ENCODE results near the gene NFATC1. TPM values are rescaled to one million over a fixed set of nuclear protein-coding genes. Genes with fewer than 3 reads are reported as not detected.

Gene NFATC1
- total RNA-seq, 1 donor, result 23.9 TPM

DNA sequence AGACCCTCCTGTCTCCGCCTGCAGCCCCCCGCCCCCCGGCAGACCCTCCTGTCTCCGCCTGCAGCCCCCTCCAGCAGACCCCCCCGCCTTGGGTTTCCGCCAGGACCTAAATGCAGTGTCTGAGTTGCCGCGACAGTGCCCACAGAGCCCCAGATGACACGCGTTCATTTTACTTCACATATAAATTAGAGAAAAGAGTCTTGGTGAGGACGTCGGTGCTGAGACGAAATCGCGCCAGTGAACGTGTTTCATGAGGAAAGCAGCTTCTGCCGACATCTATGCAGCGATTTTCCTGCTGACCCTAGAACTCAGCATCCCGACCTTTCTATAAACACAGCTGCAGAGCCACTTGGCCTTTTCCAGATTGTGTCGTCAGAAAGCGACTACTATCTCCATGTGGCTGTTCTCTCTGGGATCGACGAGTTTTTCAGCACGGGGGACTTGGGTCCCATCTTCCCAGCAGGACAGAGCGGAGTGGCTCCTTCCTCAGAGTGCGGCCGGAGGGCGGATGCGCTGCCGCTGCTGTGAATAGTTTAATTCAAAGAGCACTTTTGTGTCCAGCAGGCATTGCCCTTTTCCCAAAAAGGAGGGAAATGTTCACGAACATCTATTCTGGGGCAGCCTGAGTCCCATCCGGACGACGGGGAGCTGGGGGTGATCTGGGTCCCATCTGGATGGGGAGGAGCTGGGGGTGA lies 136.7 kb downstream of the NFATC1 start:
- no peaks in the 10 kb centered on the region for H3K9me3 ChIP-seq (ENCODE audit: low read depth, low read length)
- H3K4me3 ChIP-seq (ENCODE audit: low read length), result no peak overlapping the region
- H3K4me1 ChIP-seq (ENCODE audit: insufficient read depth, low read length), result no peaks in the 10 kb centered on the region
- H3K27me3 ChIP-seq (ENCODE audit: insufficient read depth, low read length), result no peaks in the 10 kb centered on the region

DNA sequence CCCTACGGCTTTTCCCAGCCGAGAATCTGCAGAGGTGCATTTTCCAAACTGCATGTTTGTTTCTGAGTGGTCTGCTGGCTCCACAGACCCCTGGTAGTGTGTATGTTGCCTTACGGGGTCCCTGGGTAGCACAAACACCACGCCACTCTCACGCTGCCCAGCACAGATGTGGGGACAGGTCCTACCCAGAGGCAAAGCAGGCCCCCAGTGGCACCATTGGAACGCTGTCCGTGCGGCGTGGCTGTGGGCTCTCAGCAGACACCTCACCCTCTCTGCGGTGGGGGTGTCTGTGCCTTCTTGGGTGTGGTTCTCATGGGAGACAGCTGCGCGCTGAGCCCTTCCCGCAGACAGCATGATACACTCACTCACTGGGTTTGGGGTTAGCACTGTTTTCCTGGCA lies 137.4 kb downstream of the NFATC1 start:
- H3K27me3 ChIP-seq (ENCODE audit: insufficient read depth, low read length), result no peaks in the 10 kb centered on the region
- no peak overlapping the region for H3K4me3 ChIP-seq (ENCODE audit: low read length)
- no peaks in the 10 kb centered on the region for H3K9me3 ChIP-seq (ENCODE audit: low read depth, low read length)
- no peaks in the 10 kb centered on the region for H3K4me1 ChIP-seq (ENCODE audit: insufficient read depth, low read length)

DNA sequence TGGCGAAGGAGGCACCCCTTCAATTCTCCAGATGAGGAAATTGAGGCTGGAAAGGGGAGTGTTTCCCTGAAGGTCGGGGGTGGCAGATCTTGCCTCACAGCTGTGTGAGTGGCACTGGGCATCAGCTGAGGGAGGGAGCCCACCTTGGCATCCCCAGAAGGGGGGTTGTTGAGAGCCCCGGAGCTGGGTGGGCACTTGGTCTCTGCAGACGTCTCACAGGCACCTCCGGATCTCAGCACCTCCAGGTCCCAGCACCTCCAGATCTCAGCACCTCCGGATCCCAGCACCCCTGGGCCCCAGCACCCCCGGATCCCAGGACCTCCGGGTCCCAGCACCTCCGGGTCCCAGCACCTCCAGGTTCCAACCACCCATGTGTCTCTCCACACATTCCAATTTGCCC lies 137.9 kb downstream of the NFATC1 start:
- Histone ChIP-seq H3K9me3 (ENCODE audit: low read depth, low read length) (no peaks in the 10 kb centered on the region), H3K4me1 (ENCODE audit: insufficient read depth, low read length) (no peaks in the 10 kb centered on the region), H3K4me3 (ENCODE audit: low read length) (no peak overlapping the region), H3K27me3 (ENCODE audit: insufficient read depth, low read length) (no peaks in the 10 kb centered on the region)

DNA sequence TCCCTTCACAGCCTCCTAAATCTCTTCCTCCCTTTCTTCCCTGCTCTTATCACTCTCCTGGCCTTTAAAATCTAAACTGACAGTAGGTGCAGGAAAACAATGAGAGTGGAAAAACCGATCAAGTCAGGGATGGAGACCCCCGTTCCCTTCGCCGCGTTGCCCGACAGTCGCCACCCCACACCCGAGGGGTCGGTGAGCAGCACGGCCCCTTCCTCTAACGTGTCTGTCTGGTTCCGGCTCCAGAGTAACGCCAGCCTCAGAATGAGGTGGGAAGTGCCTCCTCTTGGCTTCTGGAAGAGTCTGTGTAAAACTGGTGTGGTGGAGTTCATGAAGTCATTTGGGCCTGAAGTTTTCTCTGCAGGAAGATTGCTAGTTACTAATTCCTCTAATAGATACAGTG lies 138.6 kb downstream of the NFATC1 start:
- Histone ChIP-seq H3K9me3 (ENCODE audit: low read depth, low read length) (no peaks in the 10 kb centered on the region), H3K27me3 (ENCODE audit: insufficient read depth, low read length) (no peaks in the 10 kb centered on the region), H3K4me3 (ENCODE audit: low read length) (no peak overlapping the region), H3K4me1 (ENCODE audit: insufficient read depth, low read length) (no peaks in the 10 kb centered on the region)

DNA sequence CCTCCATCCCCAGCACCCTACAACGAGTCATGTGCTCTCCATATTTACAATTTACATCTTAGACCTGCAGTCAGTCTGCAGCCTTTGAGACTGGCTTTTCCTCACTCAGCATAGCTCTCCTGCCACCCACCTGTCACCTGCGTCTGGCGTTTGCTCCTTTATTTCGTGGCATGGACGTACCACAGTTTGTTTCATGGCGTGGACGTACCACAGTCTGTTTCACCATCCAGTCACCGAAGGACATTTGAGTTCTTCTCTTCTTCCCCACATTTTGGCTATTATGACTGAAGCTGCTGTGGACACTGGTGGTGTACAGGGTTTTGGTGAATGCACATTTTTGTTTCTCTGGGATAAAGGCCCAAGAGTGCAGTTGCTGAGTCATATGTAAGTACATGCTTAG lies 142.0 kb downstream of the NFATC1 start:
- Histone ChIP-seq H3K4me3 (ENCODE audit: low read length) (no peak overlapping the region), H3K9me3 (ENCODE audit: low read depth, low read length) (no peaks in the 10 kb centered on the region), H3K4me1 (ENCODE audit: insufficient read depth, low read length) (no peaks in the 10 kb centered on the region), H3K27me3 (ENCODE audit: insufficient read depth, low read length) (no peaks in the 10 kb centered on the region)

DNA sequence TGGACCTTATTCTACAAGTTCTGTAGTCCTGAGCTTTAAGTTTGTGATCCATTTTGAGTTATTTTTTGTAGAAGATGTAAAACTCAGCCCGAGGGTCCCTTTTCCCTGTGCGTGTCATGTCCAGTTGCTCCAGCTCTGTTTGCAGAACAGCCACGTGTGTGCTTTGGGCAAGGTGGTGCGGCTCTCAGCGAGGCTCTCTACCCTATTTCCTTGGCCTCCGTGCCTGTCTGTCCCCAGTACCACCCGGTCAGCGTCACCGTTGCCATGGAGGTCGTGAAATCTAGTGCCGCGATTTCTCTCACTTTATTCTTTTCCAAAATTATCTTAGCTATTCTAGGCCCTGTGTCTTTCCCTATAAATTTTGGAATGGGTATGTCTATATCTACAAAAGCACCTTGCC lies 142.9 kb downstream of the NFATC1 start:
- H3K4me3 ChIP-seq (ENCODE audit: low read length), result no peak overlapping the region
- no peaks in the 10 kb centered on the region for H3K27me3 ChIP-seq (ENCODE audit: insufficient read depth, low read length)
- H3K9me3 ChIP-seq (ENCODE audit: low read depth, low read length), result no peaks in the 10 kb centered on the region
- no peaks in the 10 kb centered on the region for H3K4me1 ChIP-seq (ENCODE audit: insufficient read depth, low read length)

DNA sequence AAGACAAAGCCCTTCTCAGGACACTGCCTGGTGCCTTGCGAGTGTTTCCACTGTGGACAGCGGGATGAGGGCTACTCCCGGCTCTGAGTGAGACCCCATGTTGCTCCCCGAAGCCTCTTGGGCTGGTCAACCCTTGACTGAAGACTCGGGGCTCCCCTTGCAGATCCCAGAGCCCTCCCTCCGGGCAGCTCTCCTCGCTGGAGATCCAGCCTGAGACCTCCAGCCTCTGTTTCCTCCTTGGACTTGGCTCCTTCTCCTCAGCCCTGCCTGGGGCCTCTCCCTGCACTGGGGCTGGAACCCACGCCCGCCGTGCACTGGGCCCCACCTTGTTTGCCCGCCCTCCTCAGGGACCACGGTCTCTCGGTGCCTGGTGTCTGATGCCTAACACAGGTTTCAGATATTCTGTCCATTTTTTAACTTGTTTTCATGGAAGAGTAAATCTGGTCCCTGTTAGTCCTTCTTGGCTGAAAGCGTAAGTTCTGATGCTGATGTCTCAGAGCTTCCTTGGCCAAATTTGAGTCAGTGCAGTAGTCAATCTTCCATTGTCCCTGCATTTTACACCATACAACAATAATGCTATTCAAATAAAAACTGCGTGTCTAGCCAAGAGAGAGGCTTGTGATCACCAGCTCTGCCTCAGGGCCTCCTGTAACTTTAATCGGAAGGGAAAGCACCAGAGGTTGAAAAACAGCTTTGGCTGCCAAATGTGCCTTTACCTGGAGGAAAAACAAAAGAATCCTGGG lies 144.6 kb downstream of the NFATC1 start:
- H3K9me3 ChIP-seq (ENCODE audit: low read depth, low read length), result no peaks in the 10 kb centered on the region
- H3K27me3 ChIP-seq (ENCODE audit: insufficient read depth, low read length), result no peaks in the 10 kb centered on the region
- no peak overlapping the region for H3K4me3 ChIP-seq (ENCODE audit: low read length)
- H3K4me1 ChIP-seq (ENCODE audit: insufficient read depth, low read length), result no peaks in the 10 kb centered on the region

DNA sequence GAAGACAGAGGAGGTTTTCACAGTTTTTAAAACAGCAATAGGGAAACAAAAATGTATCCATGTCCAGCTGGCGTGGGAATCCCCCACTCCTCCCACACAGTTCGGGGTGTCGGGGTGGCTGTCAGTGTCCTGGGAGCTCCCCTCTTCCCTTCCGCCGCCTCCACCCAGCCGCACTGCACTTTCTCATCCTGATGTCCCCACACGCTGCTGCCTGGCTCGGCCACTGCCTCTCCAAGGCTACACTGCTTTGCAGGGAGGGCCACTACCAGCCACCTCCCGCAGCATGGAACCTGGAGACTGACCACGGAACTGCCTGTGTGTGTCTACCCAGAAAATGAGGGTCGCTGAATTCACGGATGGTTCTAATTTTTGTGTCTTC lies 145.2 kb downstream of the NFATC1 start:
- H3K4me1 ChIP-seq (ENCODE audit: insufficient read depth, low read length), result no peaks in the 10 kb centered on the region
- H3K27me3 ChIP-seq (ENCODE audit: insufficient read depth, low read length), result no peaks in the 10 kb centered on the region
- no peaks in the 10 kb centered on the region for H3K9me3 ChIP-seq (ENCODE audit: low read depth, low read length)
- no peak overlapping the region for H3K4me3 ChIP-seq (ENCODE audit: low read length)

DNA sequence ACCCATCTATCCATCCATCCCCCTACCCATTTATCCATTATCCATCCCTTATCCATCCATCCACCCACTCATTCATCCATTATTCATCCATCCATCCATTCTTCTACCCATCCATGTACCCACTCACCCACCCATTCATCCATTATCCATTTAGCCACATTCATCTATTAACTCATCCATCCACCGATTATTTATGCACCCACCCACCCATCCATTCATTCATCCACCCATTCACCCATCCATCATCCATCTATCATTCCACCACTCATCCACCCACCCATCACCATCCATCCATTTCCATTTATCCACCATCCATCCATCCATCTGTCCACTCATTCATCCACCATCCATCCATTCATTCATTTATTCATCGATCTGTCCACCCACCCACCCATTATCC lies 146.5 kb downstream of the NFATC1 start:
- H3K4me3 ChIP-seq (ENCODE audit: low read length), result no peak overlapping the region
- no peaks in the 10 kb centered on the region for H3K27me3 ChIP-seq (ENCODE audit: insufficient read depth, low read length)
- no peaks in the 10 kb centered on the region for H3K9me3 ChIP-seq (ENCODE audit: low read depth, low read length)
- no peaks in the 10 kb centered on the region for H3K4me1 ChIP-seq (ENCODE audit: insufficient read depth, low read length)

DNA sequence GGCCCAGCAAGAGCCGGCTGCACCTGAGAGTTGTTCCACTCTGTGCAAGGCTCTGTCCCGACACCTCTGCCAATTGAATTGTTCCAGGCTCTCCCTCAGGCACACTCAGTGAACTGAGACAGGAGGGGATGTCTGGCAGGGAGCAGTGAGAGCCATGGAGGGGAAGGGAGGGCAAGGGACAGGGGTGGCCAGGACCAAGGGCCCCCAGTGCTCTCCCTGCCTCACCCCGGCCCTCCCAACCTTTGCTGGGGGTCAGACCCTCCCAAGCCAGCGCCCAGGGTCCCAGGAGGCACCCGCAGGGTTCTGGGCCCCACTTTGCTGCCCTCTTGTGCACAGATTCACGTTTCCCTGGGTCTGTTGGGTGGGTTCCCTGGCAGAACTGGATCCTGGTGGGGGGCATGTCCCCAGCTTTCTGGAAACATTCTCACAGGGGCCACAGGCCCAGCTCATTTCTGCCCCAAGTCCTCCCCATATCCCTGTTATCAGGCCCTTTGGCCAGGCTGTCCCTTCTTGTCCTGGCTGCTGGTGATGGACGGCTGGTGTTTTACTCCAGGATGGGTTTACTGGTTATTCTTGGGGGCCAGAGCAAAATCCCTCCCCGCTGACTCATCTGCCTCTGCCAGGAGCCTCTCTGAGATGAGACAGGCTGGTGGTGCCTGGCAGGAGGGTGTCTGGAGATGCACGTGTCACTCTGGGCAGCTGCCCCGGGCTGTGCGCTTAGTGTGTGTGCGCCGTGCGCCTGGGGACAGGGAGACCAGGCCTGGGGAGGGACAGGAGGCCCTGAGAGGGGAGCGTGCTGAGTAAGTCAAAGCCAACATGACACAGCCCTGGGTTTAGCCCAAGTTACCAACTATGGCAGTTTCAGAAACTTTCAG lies 147.4 kb downstream of the NFATC1 start:
- H3K4me3 ChIP-seq (ENCODE audit: low read length), result no peak overlapping the region
- H3K4me1 ChIP-seq (ENCODE audit: insufficient read depth, low read length), result no peaks in the 10 kb centered on the region
- no peaks in the 10 kb centered on the region for H3K27me3 ChIP-seq (ENCODE audit: insufficient read depth, low read length)
- no peaks in the 10 kb centered on the region for H3K9me3 ChIP-seq (ENCODE audit: low read depth, low read length)

DNA sequence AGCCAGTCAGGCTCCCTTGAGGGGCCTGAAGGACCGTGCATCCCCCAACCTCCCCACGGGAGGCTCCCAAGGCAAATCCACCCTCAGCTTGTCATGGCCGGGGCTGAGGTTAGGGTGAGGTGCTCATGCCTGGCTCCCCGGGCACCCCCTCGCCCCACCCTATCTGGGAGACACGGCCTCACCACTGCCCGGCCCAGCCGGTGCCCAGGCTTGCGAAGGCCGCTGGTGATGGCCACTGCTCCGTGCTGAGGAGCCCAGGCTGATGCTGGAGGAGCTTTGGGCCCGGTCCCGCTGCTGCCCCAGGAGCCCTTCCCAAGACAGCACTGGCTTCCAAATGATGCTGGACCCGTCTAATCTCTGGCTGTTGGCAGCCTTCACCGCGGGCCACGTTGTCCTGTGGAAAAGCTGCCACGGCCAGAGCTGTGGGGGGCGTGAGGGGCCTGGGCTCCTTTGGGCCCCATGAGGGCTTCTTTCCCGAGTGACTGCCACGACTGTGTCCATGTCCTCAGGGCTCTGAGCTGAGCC lies 148.2 kb downstream of the NFATC1 start:
- Histone ChIP-seq H3K27me3 (ENCODE audit: insufficient read depth, low read length) (no peaks in the 10 kb centered on the region), H3K4me3 (ENCODE audit: low read length) (no peak overlapping the region), H3K9me3 (ENCODE audit: low read depth, low read length) (no peaks in the 10 kb centered on the region), H3K4me1 (ENCODE audit: insufficient read depth, low read length) (no peaks in the 10 kb centered on the region)

DNA sequence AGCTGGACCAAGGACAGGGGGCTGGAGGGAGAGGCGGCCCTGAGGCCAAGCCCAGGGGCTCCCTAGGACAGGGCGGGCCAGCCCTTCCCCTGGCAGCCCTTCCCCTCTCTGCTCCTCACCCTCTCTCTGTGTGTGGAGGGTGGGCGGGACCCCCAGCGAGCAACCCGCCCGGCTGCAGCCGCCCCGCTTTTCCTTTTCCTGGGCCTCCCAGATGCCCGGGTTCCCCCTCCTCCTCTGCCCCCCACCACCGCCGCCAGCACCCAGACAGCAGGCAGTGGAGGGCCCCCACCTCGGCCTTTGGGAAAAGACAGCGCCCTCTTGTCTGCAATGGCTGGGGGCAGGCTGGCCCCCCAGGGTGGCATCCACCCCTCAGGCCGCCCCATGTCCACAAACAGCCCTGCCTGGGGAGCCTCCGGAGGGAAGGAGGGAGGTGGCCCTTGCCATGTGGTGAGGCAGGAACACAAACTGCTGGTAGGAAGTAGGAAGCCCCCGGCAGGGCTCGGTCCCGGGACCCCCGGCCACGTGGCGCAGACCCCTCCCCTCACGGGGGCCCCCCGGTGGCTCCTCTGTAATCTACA lies 148.7 kb downstream of the NFATC1 start:
- H3K9me3 ChIP-seq (ENCODE audit: low read depth, low read length), result no peaks in the 10 kb centered on the region
- H3K4me3 ChIP-seq (ENCODE audit: low read length), result no peak overlapping the region
- no peaks in the 10 kb centered on the region for H3K4me1 ChIP-seq (ENCODE audit: insufficient read depth, low read length)
- no peaks in the 10 kb centered on the region for H3K27me3 ChIP-seq (ENCODE audit: insufficient read depth, low read length)

DNA sequence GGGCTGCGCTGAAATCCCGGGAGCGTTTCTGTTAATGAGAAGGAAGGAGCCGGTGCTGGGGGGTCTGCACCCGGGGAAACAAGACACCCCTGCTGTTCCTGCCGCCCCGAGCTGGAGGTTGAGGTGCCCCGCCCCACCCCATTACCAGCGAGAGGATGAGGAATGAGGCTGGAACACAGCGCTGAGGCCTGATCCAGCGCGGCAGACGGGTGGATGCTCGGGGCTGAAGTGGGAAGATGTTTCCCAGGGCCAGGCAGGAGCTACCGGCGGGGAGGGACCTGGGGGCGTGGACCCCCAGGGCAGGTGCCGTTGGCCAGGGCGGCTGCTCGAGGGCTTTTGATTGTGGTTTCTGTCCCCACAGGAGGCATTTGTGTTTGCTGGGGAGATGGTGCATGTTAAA lies 149.5 kb downstream of the NFATC1 start:
- H3K27me3 ChIP-seq (ENCODE audit: insufficient read depth, low read length), result no peaks in the 10 kb centered on the region
- no peaks in the 10 kb centered on the region for H3K4me1 ChIP-seq (ENCODE audit: insufficient read depth, low read length)
- H3K4me3 ChIP-seq (ENCODE audit: low read length), result no peak overlapping the region
- no peaks in the 10 kb centered on the region for H3K9me3 ChIP-seq (ENCODE audit: low read depth, low read length)

DNA sequence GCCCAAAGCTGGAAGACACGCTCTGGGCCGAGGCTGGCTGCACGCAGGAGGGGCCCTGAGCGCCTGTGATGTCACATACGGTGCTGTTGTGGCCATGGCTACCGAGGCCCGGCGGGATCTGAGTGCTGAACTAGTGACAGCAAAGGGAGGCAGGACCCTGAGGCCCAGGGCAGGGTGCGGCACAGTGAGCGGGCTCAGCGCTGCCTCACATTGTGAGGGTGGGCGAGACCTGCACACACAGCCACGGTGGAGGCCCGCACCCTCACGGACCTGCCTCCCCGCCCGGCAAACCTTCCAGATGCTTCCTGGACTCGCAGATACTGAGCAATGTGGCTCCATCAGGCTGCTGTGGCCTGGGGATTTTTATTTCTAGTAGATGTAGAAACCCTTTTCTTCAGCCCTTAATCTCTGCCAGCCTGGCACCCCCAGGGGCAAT lies 150.0 kb downstream of the NFATC1 start:
- Histone ChIP-seq H3K27me3 (ENCODE audit: insufficient read depth, low read length) (no peaks in the 10 kb centered on the region), H3K9me3 (ENCODE audit: low read depth, low read length) (no peaks in the 10 kb centered on the region), H3K4me1 (ENCODE audit: insufficient read depth, low read length) (no peaks in the 10 kb centered on the region), H3K4me3 (ENCODE audit: low read length) (no peak overlapping the region)

DNA sequence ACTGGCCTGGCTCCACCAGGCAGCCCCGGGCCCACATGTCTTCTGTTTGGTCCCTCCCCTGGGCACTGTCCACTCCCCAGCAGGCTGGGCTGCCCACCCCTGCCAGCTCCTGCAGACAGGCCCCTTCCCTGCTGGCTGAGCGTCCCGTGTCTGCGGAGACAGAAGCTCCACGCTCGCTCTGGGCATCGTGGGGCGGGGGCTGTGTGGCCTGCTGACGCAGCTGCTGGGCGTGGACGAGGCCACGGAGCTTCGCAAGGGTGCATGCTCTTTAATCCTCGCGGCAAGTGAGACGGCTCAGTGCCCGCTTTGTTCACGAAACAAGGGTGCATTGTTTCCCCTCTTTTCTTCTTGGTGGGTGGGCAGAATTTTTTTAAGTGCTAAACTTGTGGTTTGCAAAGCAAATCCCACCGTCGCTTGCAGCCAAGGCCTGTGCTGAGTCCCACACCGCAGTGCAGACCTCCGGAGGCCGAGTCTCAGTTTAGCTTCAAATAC lies 151.1 kb downstream of the NFATC1 start:
- Histone ChIP-seq H3K4me3 (ENCODE audit: low read length) (no peak overlapping the region), H3K9me3 (ENCODE audit: low read depth, low read length) (no peaks in the 10 kb centered on the region), H3K27me3 (ENCODE audit: insufficient read depth, low read length) (no peaks in the 10 kb centered on the region), H3K4me1 (ENCODE audit: insufficient read depth, low read length) (no peaks in the 10 kb centered on the region)

Measured in mononuclear cell (primary cell).